Activated CD4-positive, alpha-beta T cell treated with anti-CD3 and anti-CD28 coated beads for 48 hours (primary cell): ENCODE data around the gene ANTXRL.
"Not testable (repeated sequence)": the region's sequence is repeated elsewhere in the genome, so short reads cannot be mapped to it uniquely, and the experiment has no call there.

Source experiments
- DNase-seq: peaks from one replicate; pipeline ENCODE4 v3.0.0-alpha.2; 2020

Gene ANTXRL

DNA sequence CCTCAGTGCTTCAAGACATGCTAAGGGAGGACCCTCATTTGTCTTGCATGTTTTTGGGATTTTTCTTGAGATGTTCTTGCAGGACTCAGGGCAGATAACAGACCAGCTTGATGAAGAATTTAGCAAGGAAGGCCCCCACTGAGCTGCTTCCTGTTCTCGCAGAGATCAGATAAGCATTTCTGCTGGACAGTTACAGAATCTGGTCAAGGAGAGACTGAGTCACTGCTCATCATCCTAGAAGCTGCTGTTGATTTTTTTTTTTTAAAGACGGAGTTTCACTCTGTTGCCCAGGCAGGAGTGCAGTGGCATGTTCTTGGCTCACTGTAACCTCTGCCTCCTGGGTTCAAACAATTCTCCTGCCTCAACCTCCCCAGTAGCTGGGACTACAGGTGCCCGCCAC lies 87.6 kb downstream of the ANTXRL start:
- DNase-seq = not testable (repeated sequence)

DNA sequence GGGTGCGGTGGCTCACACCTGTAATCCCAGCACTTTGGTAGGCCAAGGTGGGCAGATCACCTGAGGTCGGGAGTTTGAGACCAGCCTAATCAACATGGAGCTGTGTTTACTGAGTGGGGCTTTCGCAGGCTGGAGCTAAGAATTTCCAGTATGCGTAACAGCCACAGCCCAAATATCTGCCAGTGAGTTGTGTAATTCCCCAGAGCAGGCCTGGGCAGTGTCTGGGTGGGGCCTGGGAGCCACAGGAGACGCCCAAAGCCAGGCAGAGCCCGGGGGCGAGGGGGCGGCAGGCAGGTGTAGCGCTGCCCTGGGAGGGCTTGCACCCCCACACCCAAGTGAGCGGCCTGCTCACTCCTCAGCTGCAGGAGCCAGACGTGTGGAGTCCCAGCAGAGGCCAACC lies 88.6 kb downstream of the ANTXRL start, which contains the start of gene ANXA8L1:
ANXA8L1 (plus strand) TSS at position 371 of the 400 bp plus-strand sequence. CDS start 76 bp downstream, outside the sequence.
- DNase-seq = not testable (repeated sequence)

DNA sequence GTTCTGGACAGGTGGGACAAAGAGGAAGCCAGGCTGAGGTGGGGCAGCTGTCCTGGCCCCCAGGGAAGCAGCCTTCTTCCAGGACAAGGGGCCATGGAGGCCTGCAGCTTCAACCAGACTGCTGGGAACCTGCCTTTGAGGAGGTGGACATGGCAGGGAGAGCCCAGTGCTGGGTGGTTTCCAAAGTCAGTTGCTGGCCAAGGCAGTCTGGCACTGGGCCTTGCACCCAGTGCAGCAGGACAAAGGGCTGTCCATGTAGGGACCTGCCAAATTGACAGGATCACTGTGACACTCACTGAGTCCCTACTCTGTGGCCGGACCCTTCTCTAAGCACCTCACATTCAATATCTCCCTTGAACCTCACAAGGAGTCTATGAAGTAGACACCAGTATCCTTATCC lies 90.2 kb downstream of the ANTXRL start:
- DNase-seq = not testable (repeated sequence)

DNA sequence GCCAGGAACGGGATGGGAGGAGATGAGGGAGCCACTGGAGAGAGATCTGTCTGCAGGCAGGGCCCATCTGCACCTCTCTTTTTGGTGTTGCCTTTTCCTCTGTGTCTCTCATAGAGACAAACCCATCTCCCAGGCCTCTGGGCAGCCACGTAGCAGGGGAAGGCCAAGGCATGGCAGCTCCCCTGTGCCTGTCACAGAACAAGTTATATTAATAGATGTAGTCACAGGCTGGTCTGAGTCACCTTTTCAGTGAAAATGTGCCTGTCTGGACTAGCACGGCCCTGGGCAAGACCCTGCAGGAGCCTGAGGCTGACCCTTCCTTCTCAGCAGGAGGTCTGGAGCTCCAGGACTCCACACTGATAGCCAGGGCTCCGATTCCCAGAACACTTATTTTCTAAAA lies 90.9 kb downstream of the ANTXRL start:
- not testable (repeated sequence) for DNase-seq

DNA sequence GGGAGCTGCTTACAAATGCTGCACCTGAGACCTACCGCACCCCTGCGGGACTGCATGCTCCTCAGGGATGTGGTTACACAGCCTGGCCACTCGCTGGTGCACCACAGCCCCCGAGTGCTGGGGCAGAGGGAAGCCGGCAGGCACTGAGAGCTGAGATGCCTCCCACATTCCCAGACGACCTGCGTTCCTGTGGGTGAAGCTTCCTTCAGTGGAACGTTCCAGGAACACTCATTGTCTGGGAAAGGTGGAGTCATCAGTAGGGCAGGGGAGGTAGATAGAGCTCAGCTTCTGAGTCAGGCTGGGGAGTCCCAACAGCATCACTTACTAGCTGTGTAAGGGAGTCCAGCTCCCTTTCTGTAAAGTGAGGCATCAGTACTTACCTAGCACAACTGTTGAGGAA lies 91.3 kb downstream of the ANTXRL start:
- DNase-seq = not testable (repeated sequence)

DNA sequence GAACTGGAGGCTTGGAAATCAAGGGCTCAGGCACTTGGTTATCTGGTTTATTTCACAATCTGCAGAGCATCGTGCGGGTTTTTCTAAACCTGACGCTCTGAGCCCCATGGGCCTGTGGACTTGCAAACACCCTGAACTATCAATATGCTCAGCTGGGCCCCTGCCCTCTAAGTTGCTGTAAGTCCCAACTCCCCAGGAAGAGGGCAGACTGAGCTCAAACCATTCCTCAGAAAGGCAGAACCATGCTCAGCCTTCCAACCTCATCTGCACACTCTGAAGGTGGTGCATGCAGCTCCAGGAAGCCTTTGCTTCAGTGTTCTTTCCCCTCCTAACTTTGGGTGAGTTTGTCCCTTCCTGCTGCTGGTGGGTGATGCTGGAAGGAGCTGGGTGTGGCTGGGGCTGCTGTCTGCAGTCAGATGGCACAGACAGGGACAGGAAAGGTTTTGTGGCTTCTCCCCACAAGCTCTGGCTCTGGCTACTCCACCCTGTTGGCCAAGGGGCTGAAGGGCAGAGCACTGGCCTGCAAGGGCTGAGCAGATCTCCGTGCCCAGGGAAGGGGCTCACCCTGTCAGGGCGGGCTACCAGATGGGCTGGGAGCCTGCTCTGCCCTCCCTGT lies 92.5 kb downstream of the ANTXRL start:
- DNase-seq = not testable (repeated sequence)
